ENCODE data around the gene ZNF880. TPM values are rescaled to one million over a fixed set of nuclear protein-coding genes. Genes with fewer than 3 reads are reported as not detected.
A peak's percentile ranks its signal among the peaks of the same experiment; 100 is the strongest.

The ZNF880 gene
- 26.3 and 56.1 TPM in 2 replicates for total RNA-seq (ENCODE audit: low replicate concordance)

DNA sequence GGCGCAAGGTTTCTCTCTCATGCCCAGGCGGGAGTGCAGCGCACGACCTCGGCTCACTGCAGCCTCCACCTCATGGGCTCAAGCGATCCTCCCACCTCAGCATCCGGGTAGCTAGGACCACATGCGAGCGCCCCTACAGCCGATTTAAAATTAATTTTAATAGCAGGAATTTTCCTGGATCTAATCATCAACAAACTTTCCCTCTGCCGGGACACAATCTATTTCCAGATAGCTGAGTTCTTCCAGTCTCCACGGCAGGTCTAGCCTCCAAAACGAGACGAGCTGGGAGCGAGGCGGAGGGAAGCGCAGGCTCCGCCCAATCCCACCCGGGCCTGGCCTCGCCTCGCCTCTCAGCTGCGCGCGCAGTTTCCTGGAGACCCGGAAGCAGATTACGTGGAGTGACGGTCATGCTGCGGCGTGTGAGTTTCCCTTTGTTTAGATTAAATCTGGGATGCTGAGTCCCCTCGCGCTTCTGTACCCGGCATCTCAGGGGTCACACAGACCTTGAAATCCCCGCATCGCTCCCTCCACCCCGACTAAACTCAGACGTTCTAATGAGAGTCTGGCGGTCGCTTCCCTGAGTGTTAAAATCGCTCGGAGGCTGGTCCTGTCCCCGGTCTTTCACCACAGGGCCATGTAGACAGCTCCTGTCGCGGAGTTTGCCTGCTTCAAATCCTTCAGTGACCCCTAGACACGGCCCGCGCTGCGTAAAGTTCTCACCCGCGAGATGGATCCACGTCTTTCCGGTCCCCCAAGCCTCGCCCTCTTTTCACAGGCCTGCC lies at the start of gene ZNF880:
TSS of gene ZNF880 (plus strand) at position 365 of the 782 bp plus-strand sequence. CDS start at position 408, 43 bp downstream.
- Histone ChIP-seq H3K4me2 (peak within 1 kb of the TSS; percentile 72), H3K27me3 (no peaks in the 10 kb centered on the region), H3K27ac (peak within 1 kb of the TSS; percentile 82), H3K9me3 (ENCODE audit: low read depth) (peaks cover 14% of the 10 kb centered on the region), H2AFZ (replicated peaks) (peak within 1 kb of the TSS; percentile 62), H3F3A (ENCODE audit: low read depth) (no peaks in the 10 kb centered on the region), H3K9ac (peak within 1 kb of the TSS; percentile 66), H3K4me1 (no peaks in the 10 kb centered on the region), H3K79me2 (ENCODE audit: low read depth) (peaks cover 18% of the 10 kb centered on the region), H3K36me3 (peaks cover 16% of the 10 kb centered on the region), H4K20me1 (ENCODE audit: low read depth) (no peaks in the 10 kb centered on the region), H3K4me3 (peak within 1 kb of the TSS; percentile 60)
- Mint-ChIP-seq H3K27me3 (ENCODE audit: insufficient read depth, low read depth) (peaks cover 4% of the 10 kb centered on the region), H3K36me3 (peaks cover 43% of the 10 kb centered on the region), H3K9me3 (peaks cover 64% of the 10 kb centered on the region), H3K4me3 (no peak within 1 kb of the TSS), H3K4me1 (no peaks in the 10 kb centered on the region), H3K27ac (no peak within 1 kb of the TSS)
- no peak for TF ChIP-seq EZH2phosphoT487 (IDR thresholded peaks at IDR 0.05)
- DNase-seq (ENCODE audit: low spot score), result peak; percentile 93

DNA sequence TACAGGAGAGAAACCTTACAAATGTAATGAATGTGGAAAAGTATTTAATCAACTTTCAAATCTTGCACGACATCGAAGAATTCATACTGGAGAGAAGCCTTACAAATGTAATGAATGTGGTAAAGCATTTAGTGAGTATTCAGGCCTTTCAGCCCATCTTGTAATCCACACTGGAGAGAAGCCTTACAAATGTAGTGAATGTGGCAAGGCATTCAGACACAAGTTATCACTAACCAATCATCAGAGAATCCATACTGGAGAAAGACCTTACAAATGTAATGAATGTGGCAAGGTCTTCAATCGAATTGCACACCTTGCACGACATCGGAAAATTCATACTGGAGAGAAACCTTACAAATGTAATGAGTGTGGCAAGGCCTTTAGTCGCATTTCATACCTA lies 47.3 kb upstream of the ZNF880 start:
- Histone ChIP-seq H3K27me3 (peaks cover 11% of the 10 kb centered on the region), H3K4me2 (no peak overlapping the region), H3K4me3 (peak overlapping the region; percentile 0), H3K9me3 (ENCODE audit: low read depth) (peaks cover 77% of the 10 kb centered on the region), H3K36me3 (peaks cover 70% of the 10 kb centered on the region), H3K27ac (no peak overlapping the region), H3K9ac (no peak overlapping the region), H3K4me1 (no peaks in the 10 kb centered on the region), H3K79me2 (ENCODE audit: low read depth) (no peaks in the 10 kb centered on the region), H4K20me1 (ENCODE audit: low read depth) (no peaks in the 10 kb centered on the region), H3F3A (ENCODE audit: low read depth) (peaks cover 19% of the 10 kb centered on the region), H2AFZ (replicated peaks) (no peak overlapping the region)
- Mint-ChIP-seq H3K4me3 (no peak overlapping the region), H3K9me3 (peaks cover 94% of the 10 kb centered on the region), H3K4me1 (no peaks in the 10 kb centered on the region), H3K27me3 (ENCODE audit: insufficient read depth, low read depth) (peaks cover 2% of the 10 kb centered on the region), H3K36me3 (peaks cover 73% of the 10 kb centered on the region), H3K27ac (no peak overlapping the region)
- DNase-seq (ENCODE audit: low spot score), result no peak
- TF ChIP-seq EZH2phosphoT487 (IDR thresholded peaks at IDR 0.05), result no peak
- TF ChIP-seq, protein P1, sequence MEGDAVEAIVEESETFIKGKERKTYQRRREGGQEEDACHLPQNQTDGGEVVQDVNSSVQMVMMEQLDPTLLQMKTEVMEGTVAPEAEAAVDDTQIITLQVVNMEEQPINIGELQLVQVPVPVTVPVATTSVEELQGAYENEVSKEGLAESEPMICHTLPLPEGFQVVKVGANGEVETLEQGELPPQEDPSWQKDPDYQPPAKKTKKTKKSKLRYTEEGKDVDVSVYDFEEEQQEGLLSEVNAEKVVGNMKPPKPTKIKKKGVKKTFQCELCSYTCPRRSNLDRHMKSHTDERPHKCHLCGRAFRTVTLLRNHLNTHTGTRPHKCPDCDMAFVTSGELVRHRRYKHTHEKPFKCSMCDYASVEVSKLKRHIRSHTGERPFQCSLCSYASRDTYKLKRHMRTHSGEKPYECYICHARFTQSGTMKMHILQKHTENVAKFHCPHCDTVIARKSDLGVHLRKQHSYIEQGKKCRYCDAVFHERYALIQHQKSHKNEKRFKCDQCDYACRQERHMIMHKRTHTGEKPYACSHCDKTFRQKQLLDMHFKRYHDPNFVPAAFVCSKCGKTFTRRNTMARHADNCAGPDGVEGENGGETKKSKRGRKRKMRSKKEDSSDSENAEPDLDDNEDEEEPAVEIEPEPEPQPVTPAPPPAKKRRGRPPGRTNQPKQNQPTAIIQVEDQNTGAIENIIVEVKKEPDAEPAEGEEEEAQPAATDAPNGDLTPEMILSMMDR (IDR thresholded peaks at IDR 0.05), result no peak
- no peak for TF ChIP-seq EZH2 (IDR thresholded peaks at IDR 0.05)

DNA sequence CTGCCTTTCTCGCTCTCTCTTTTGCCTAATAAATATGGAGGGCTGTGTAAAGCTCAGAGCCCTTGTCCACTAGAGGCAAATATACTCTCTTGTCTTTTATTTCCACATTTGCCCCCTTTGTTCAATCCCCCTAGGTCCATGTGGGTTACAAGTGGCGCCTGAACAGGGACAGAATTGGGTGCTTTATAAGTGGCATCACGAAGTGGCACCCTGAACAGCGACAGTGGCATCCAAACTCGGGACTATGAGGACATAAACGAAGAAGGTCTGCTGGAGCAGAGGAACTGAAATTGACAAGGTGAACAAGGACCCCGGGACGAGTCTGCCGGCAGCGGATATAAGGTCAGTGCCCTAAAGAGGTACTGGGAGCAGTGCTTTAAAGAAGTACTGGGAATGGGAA lies 38.0 kb upstream of the ZNF880 start:
- Histone ChIP-seq H3K9ac (no peak overlapping the region), H3K27ac (no peak overlapping the region), H3K4me1 (no peaks in the 10 kb centered on the region), H3K9me3 (ENCODE audit: low read depth) (peaks cover 13% of the 10 kb centered on the region), H4K20me1 (ENCODE audit: low read depth) (no peaks in the 10 kb centered on the region), H3K4me2 (no peak overlapping the region), H3K27me3 (no peaks in the 10 kb centered on the region), H3K79me2 (ENCODE audit: low read depth) (peaks cover 2% of the 10 kb centered on the region), H3F3A (ENCODE audit: low read depth) (peaks cover 7% of the 10 kb centered on the region), H3K4me3 (no peak overlapping the region), H2AFZ (replicated peaks) (no peak overlapping the region), H3K36me3 (no peaks in the 10 kb centered on the region)
- H3K27ac Mint-ChIP-seq, result no peak overlapping the region
- peaks cover 63% of the 10 kb centered on the region for H3K9me3 Mint-ChIP-seq
- H3K27me3 Mint-ChIP-seq (ENCODE audit: insufficient read depth, low read depth), result no peaks in the 10 kb centered on the region
- peaks cover 1% of the 10 kb centered on the region for H3K4me1 Mint-ChIP-seq
- no peak overlapping the region for H3K4me3 Mint-ChIP-seq
- TF ChIP-seq, protein P1 (IDR thresholded peaks at IDR 0.05), result no peak
- TF ChIP-seq EZH2phosphoT487 (IDR thresholded peaks at IDR 0.05) (no peak), EZH2 (IDR thresholded peaks at IDR 0.05) (no peak)
- peaks cover 5% of the 10 kb centered on the region for H3K36me3 Mint-ChIP-seq
- no peak for DNase-seq (ENCODE audit: low spot score)

DNA sequence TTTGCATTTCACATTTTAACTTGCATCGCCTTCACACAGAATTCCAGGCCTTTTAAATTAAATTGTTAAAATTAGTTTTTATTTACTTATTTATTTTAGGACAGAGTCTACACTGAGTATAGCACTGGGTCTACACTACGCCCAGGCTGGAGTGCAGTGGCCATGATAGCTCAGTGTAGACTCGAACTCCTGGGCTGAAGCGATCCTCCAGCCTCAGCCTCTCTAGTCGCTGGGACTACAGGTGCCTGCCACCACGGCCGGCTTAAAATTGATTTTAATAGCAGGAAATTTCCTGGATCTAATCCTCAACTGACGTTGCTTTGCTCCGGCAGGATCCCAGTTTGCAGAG lies 34.0 kb upstream of the ZNF880 start:
- no peak overlapping the region for H3K9ac ChIP-seq

More for the DNA sequence above, 34.0 kb upstream of the ZNF880 start:
- peaks cover 8% of the 10 kb centered on the region for H3K4me1 Mint-ChIP-seq
- no peaks in the 10 kb centered on the region for H3K4me1 ChIP-seq
- peak overlapping the region; percentile 95 for H3K27ac Mint-ChIP-seq
- no peak overlapping the region for H3K27ac ChIP-seq
- H3K36me3 Mint-ChIP-seq, result peaks cover 30% of the 10 kb centered on the region
- TF ChIP-seq, protein P1 (IDR thresholded peaks at IDR 0.05), result no peak
- TF ChIP-seq EZH2 (IDR thresholded peaks at IDR 0.05), result no peak
- no peak for TF ChIP-seq EZH2phosphoT487 (IDR thresholded peaks at IDR 0.05)
- H3K27me3 ChIP-seq, result no peaks in the 10 kb centered on the region
- peak overlapping the region; percentile 68 for H2AFZ ChIP-seq (replicated peaks)
- H3K4me3 ChIP-seq, result peak overlapping the region; percentile 88
- H4K20me1 ChIP-seq (ENCODE audit: low read depth), result no peaks in the 10 kb centered on the region
- peak overlapping the region; percentile 87 for H3K4me2 ChIP-seq
- no peak for DNase-seq (ENCODE audit: low spot score)
- peak overlapping the region; percentile 97 for H3K4me3 Mint-ChIP-seq
- H3K79me2 ChIP-seq (ENCODE audit: low read depth), result peaks cover 5% of the 10 kb centered on the region
- H3K9me3 ChIP-seq (ENCODE audit: low read depth), result peaks cover 9% of the 10 kb centered on the region
- H3K27me3 Mint-ChIP-seq (ENCODE audit: insufficient read depth, low read depth), result no peaks in the 10 kb centered on the region
- peaks cover 7% of the 10 kb centered on the region for H3F3A ChIP-seq (ENCODE audit: low read depth)
- peaks cover 43% of the 10 kb centered on the region for H3K9me3 Mint-ChIP-seq
- no peaks in the 10 kb centered on the region for H3K36me3 ChIP-seq
